HG03571 (cell line): ENCODE measurements around the gene TRIM59.

ENCODE experiments used
- ATAC-seq: cut with Tn5 transposase; IDR thresholded peaks from one replicate; pipeline ENCODE4 v1.9.1; 2021; ENCODE audit not compliant: unreplicated experiment

Gene TRIM59

GRCh38 chr3:160403796-160404470, 45.7 kb downstream of the TRIM59 start:
- no peak for ATAC-seq

- no peak for ATAC-seq
Observed at GRCh38 chr3:160403028-160403545, 46.5 kb downstream of the TRIM59 start.

GRCh38 chr3:160402221-160403027, 47.2 kb downstream of the TRIM59 start:
- ATAC-seq, result no peak

GRCh38 chr3:160401291-160402095, 48.1 kb downstream of the TRIM59 start:
- ATAC-seq, result no peak

GRCh38 chr3:160400702-160401150, 48.9 kb downstream of the TRIM59 start:
- no peak for ATAC-seq

- ATAC-seq, result peak; percentile 7
Observed at GRCh38 chr3:160400030-160400701, 49.4 kb downstream of the TRIM59 start.

GRCh38 chr3:160399125-160400029, 50.2 kb downstream of the TRIM59 start, which contains the start of the genes IFT80 and SMC4:
Gene IFT80 (minus strand): TSS chr3:160399225. CDS start chr3:160384600, 14,625 bp downstream.
Gene SMC4 (plus strand): TSS chr3:160399650. CDS start chr3:160400827, 1,177 bp downstream.
- ATAC-seq, result peak; percentile 94

- peak; percentile 7 for ATAC-seq
Observed at GRCh38 chr3:160398820-160399124, 50.8 kb downstream of the TRIM59 start.

GRCh38 chr3:160395297-160395696, 54.3 kb downstream of the TRIM59 start:
- no peak for ATAC-seq

GRCh38 chr3:160394009-160394392, 55.6 kb downstream of the TRIM59 start:
- no peak for ATAC-seq

GRCh38 chr3:160393346-160394008, 56.1 kb downstream of the TRIM59 start:
- ATAC-seq, result no peak

- ATAC-seq, result no peak
Observed at GRCh38 chr3:160392798-160393197, 56.8 kb downstream of the TRIM59 start.

- ATAC-seq, result no peak
Observed at GRCh38 chr3:160390565-160391138, 58.9 kb downstream of the TRIM59 start.
